Effector memory CD4-positive, alpha-beta T cell (primary cell): ENCODE measurements around the gene ESR2.

Experiments
- DNase-seq, 3 donors: peaks; one replicate each; pipeline ENCODE4 v3.0.0-alpha.2; 2020
- H3K27ac ChIP-seq: 2 replicates; pipeline ENCODE4 v1.7.0; 2013; ENCODE audit warnings: mild to moderate bottlenecking, low read length, moderate library complexity; ENCODE audit not compliant: insufficient read depth, poor library complexity, severe bottlenecking
- H3K27me3 ChIP-seq: replicated peaks from 2 replicates; pipeline ENCODE4 v1.7.0; 2013; ENCODE audit warnings: mild to moderate bottlenecking, low read length; ENCODE audit not compliant: insufficient read depth, control insufficient read depth, poor library complexity, severe bottlenecking
- H3K36me3 ChIP-seq: 2 replicates; pipeline ENCODE4 v1.7.0; 2013; ENCODE audit warnings: mild to moderate bottlenecking, low read length, moderate library complexity; ENCODE audit not compliant: control insufficient read depth, insufficient read depth
- H3K4me1 ChIP-seq: 2 replicates; pipeline ENCODE4 v1.7.0; 2013; ENCODE audit warnings: low read length, mild to moderate bottlenecking; ENCODE audit not compliant: control insufficient read depth, insufficient read depth, poor library complexity, severe bottlenecking
- H3K4me3 ChIP-seq: 2 replicates; pipeline ENCODE4 v1.7.0; 2013; ENCODE audit warnings: low read length, low read depth, mild to moderate bottlenecking; ENCODE audit not compliant: insufficient read depth, poor library complexity, severe bottlenecking
- H3K9me3 ChIP-seq: 2 replicates; pipeline ENCODE4 v1.7.0; 2013; ENCODE audit warnings: mild to moderate bottlenecking, low read length, moderate library complexity; ENCODE audit not compliant: control insufficient read depth

ESR2 gene

GRCh38 chr14:64227856-64228255, 66.3 kb downstream of the ESR2 start:
- no peaks in the 10 kb centered on the region for H3K27me3 ChIP-seq
- H3K4me3 ChIP-seq, result no peak overlapping the region
- DNase-seq, result no peak
- no peaks in the 10 kb centered on the region for H3K4me1 ChIP-seq
- H3K36me3 ChIP-seq, result peaks cover 59% of the 10 kb centered on the region
- H3K9me3 ChIP-seq, result no peaks in the 10 kb centered on the region
- H3K27ac ChIP-seq, result no peak overlapping the region

DNA sequence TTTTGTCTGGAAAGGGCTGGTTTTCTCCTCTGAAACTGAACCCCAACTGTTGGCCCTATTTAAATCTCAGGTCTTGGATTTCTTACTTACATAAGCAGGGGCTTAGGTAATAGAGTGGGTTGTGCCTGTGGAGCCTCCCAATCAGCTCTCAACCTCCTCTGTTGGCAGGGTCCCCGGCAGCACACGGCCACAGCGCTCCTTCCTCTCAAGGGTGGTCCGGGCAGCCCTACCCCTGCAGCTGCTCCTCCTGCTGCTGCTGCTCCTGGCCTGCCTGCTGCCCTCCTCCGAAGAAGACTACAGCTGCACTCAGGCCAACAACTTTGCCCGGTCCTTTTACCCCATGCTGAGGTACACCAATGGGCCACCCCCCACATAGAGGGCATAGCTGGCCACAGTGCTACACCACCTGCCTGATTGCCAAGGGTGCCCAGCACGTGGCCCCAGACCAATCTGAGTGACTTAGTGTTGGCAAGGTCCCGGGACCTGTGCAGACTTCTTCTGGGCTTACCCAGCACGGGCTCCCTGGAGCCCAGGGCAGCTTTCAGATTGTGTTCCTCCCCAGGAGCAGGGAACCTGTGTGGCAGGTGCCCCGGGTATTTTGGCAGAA, 68.9 kb downstream of the ESR2 start:
- no peaks in the 10 kb centered on the region for H3K27me3 ChIP-seq
- no peaks in the 10 kb centered on the region for H3K9me3 ChIP-seq
- no peak overlapping the region for H3K4me3 ChIP-seq
- no peaks in the 10 kb centered on the region for H3K4me1 ChIP-seq
- no peak overlapping the region for H3K27ac ChIP-seq
- H3K36me3 ChIP-seq, result peaks cover 72% of the 10 kb centered on the region
- no peak for DNase-seq

- Histone ChIP-seq H3K27ac (no peak overlapping the region), H3K4me3 (no peak overlapping the region), H3K4me1 (no peaks in the 10 kb centered on the region), H3K9me3 (no peaks in the 10 kb centered on the region), H3K27me3 (no peaks in the 10 kb centered on the region), H3K36me3 (peaks cover 92% of the 10 kb centered on the region)
- DNase-seq, result no peak
Observed at GRCh38 chr14:64221391-64222003, 72.7 kb downstream of the ESR2 start.

GRCh38 chr14:64220466-64220865, 73.7 kb downstream of the ESR2 start:
- H3K4me1 ChIP-seq, result no peaks in the 10 kb centered on the region
- H3K27ac ChIP-seq, result no peak overlapping the region
- H3K9me3 ChIP-seq, result no peaks in the 10 kb centered on the region
- H3K36me3 ChIP-seq, result peaks cover 94% of the 10 kb centered on the region
- H3K27me3 ChIP-seq, result no peaks in the 10 kb centered on the region
- no peak for DNase-seq
- H3K4me3 ChIP-seq, result no peak overlapping the region

GRCh38 chr14:64220056-64220455, 74.1 kb downstream of the ESR2 start:
- Histone ChIP-seq H3K4me1 (no peaks in the 10 kb centered on the region), H3K27ac (no peak overlapping the region), H3K36me3 (peaks cover 94% of the 10 kb centered on the region)

GRCh38 chr14:64218344-64219240, 75.6 kb downstream of the ESR2 start:
- Histone ChIP-seq H3K27ac (no peak overlapping the region), H3K36me3 (peaks cover 93% of the 10 kb centered on the region), H3K27me3 (no peaks in the 10 kb centered on the region), H3K4me1 (no peaks in the 10 kb centered on the region), H3K9me3 (no peaks in the 10 kb centered on the region), H3K4me3 (no peak overlapping the region)
- no peak for DNase-seq

More at GRCh38 chr14:64220056-64220455, 74.1 kb downstream of the ESR2 start:
- Histone ChIP-seq H3K27me3 (no peaks in the 10 kb centered on the region), H3K4me3 (no peak overlapping the region), H3K9me3 (no peaks in the 10 kb centered on the region)
- DNase-seq, result no peak

GRCh38 chr14:64217834-64218233, 76.3 kb downstream of the ESR2 start:
- Histone ChIP-seq H3K27ac (no peak overlapping the region), H3K36me3 (peaks cover 92% of the 10 kb centered on the region)

DNA sequence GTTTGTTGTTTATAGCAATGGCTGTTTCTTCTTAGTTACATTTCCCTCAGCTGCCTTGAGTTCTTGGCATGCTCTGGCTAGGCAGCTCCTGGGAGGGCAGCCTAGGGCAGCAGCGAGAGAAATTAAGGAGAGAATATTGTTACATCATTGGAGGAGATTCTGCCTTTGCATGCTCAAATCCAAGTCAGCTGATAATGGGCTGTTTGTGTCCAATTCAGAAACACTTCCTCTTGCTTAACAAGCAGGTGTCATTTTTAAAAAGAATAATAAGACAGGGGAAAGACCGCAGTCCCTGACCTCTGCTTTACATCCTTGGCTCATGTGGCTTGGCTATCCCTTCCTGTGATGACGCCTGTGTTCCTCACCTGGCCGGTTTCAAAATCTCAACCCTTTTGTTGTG, 76.9 kb downstream of the ESR2 start:
- Histone ChIP-seq H3K4me3 (no peak overlapping the region), H3K9me3 (no peaks in the 10 kb centered on the region), H3K27ac (no peak overlapping the region), H3K36me3 (peaks cover 93% of the 10 kb centered on the region), H3K4me1 (no peaks in the 10 kb centered on the region), H3K27me3 (no peaks in the 10 kb centered on the region)
- no peak for DNase-seq

More at GRCh38 chr14:64217834-64218233, 76.3 kb downstream of the ESR2 start:
- Histone ChIP-seq H3K4me1 (no peaks in the 10 kb centered on the region), H3K4me3 (no peak overlapping the region), H3K27me3 (no peaks in the 10 kb centered on the region), H3K9me3 (no peaks in the 10 kb centered on the region)
- DNase-seq, result no peak

DNA sequence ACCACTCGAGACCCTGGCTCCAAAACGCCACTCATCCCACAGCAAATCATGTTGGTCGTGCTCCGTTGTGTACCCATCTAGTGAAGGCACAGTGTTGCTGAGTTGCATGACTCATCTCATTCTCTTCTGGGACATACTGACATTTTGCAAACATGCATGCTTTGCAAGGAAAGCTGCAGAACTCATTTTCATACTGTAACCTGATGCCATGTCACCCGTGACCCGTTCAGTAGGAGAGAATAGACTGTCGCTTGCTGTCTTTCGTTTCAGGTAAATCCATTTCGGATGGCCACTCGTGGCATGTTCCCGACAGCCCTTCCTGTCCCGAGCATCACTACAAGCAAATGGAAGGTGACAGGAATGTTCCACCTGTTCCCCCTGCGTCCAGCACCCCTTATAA, 78.2 kb downstream of the ESR2 start:
- Histone ChIP-seq H3K36me3 (peaks cover 97% of the 10 kb centered on the region), H3K27me3 (no peaks in the 10 kb centered on the region)

DNA sequence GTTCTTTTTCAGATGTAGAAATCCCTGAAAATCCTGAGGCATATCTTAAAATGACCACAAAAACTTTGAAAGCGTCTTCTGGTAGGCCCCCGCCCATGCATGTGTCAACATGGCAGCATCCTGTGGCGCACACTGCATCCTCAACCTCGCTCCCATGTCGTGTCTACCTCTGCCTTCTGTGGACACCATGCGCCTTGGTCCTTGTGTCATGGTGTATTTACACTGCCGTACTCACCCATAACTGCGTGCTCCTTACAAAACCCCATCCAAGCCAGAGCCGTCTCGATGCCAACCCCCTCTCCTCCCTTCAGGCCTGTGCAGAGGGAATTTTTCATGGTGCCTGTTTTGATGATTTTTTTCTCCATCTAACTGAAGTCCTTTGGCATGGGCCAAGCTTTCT, 78.9 kb downstream of the ESR2 start:
- Histone ChIP-seq H3K27ac (no peak overlapping the region), H3K4me1 (no peaks in the 10 kb centered on the region), H3K4me3 (no peak overlapping the region), H3K27me3 (no peaks in the 10 kb centered on the region), H3K9me3 (no peaks in the 10 kb centered on the region), H3K36me3 (peaks cover 97% of the 10 kb centered on the region)
- no peak for DNase-seq

More for the DNA sequence above, 78.2 kb downstream of the ESR2 start:
- Histone ChIP-seq H3K4me1 (no peaks in the 10 kb centered on the region), H3K9me3 (no peaks in the 10 kb centered on the region), H3K4me3 (no peak overlapping the region), H3K27ac (no peak overlapping the region)
- DNase-seq, result no peak
